HFFc6 (cell line): ENCODE measurements around the gene SEMA5B. TPM values are rescaled to one million over a fixed set of nuclear protein-coding genes. Genes with fewer than 3 reads are reported as not detected.

Experiments used
- DNase-seq: peaks from one replicate; pipeline ENCODE4 v3.0.0-alpha.2; 2018
- H3K27ac Mint-ChIP-seq: 2 replicates; pipeline ENCODE4 v1.8.0; 2020; ENCODE audit warnings: mild to moderate bottlenecking, mixed read lengths
- H3K27me3 Mint-ChIP-seq: 2 replicates; pipeline ENCODE4 v1.8.0; 2021; ENCODE audit warnings: mild to moderate bottlenecking, moderate library complexity, mixed read lengths; ENCODE audit not compliant: insufficient read depth
- H3K36me3 Mint-ChIP-seq: 2 replicates; pipeline ENCODE4 v1.8.0; 2021; ENCODE audit warnings: low read depth, mixed read lengths
- H3K4me1 Mint-ChIP-seq: 2 replicates; pipeline ENCODE4 v1.8.0; 2020; ENCODE audit warnings: low read depth, mixed read lengths
- H3K4me3 Mint-ChIP-seq: 2 replicates; pipeline ENCODE4 v1.8.0; 2020; ENCODE audit warnings: mild to moderate bottlenecking, moderate library complexity, mixed read lengths
- H3K9me3 Mint-ChIP-seq: 2 replicates; pipeline ENCODE4 v1.8.0; 2020; ENCODE audit warnings: mild to moderate bottlenecking, mixed read lengths
- total RNA-seq, 6 experiments: library from RNA; stranded (reverse); fragmentation: NEBNext Ultra II Directional; extraction: Animal tissue kit (Norgen Biotek cat#: 25700); gene quantifications; 2 replicates in 1 of 6; 3 replicates in 5 of 6; pipeline ENCODE4 v1.2.3, GENCODE V29; 2021
- TF ChIP-seq, protein P1 (sequence below): fragments of 200-600 bp; sonication (generic); IDR thresholded peaks from 2 replicates; pipeline ENCODE4 v1.5.0; 2021; ENCODE audit warnings: antibody characterized with exemption, mild to moderate bottlenecking

The SEMA5B gene
- total RNA-seq, 6 experiments from 2014 or later, result not detected

DNA sequence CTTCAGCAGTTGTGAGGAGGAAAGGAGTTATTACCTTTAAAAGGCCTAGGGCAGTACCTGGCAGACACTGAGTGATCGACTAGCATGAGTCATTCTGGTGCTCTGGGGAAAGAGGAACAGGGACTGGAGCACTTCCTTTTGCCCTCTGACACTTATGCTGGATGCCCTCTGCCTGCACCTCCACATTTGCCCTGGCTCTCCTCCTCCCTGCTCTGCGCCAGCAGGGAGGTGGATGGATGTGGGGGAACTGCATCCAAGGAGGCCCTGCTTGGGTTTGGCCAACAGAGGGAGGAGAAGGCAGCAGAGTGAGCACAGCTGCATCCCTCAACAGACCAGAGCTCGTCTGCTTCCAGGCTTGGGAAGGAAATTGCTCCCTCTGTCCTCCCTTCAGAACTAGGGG lies 75.0 kb downstream of the SEMA5B start:
- Mint-ChIP-seq H3K4me3 (no peak overlapping the region), H3K36me3 (no peaks in the 10 kb centered on the region; the same call in 1 of the 2 replicates), H3K4me1 (no peaks in the 10 kb centered on the region), H3K9me3 (no peaks in the 10 kb centered on the region), H3K27me3 (peaks cover 34% of the 10 kb centered on the region), H3K27ac (no peak overlapping the region)
- no peak for DNase-seq
- TF ChIP-seq, protein P1, sequence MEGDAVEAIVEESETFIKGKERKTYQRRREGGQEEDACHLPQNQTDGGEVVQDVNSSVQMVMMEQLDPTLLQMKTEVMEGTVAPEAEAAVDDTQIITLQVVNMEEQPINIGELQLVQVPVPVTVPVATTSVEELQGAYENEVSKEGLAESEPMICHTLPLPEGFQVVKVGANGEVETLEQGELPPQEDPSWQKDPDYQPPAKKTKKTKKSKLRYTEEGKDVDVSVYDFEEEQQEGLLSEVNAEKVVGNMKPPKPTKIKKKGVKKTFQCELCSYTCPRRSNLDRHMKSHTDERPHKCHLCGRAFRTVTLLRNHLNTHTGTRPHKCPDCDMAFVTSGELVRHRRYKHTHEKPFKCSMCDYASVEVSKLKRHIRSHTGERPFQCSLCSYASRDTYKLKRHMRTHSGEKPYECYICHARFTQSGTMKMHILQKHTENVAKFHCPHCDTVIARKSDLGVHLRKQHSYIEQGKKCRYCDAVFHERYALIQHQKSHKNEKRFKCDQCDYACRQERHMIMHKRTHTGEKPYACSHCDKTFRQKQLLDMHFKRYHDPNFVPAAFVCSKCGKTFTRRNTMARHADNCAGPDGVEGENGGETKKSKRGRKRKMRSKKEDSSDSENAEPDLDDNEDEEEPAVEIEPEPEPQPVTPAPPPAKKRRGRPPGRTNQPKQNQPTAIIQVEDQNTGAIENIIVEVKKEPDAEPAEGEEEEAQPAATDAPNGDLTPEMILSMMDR, result no peak; the same call in 1 of the 2 replicates

DNA sequence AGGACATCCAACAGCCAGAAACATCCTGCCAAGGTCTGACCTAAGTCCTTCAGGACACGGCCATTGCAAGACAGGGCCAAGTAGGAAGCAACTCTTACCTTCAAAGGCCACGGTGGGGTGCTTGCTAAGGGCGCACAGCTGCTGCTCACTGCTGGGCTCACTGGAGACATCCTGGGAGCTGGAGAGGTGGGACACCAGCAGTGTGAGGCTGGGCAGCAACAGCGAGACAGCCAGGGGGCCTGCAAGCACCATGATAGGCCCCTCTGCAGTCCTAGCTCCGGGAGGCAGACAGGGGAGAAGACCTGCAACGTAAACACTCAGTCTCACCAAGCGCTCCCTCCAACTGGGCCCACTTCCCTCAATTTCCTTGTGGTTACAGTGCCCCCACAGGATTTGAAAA lies 79.2 kb downstream of the SEMA5B start:
- no peak for DNase-seq
- Mint-ChIP-seq H3K4me1 (no peaks in the 10 kb centered on the region), H3K27ac (no peak overlapping the region), H3K4me3 (no peak overlapping the region), H3K27me3 (peaks cover 17% of the 10 kb centered on the region), H3K36me3 (no peaks in the 10 kb centered on the region; the same call in 1 of the 2 replicates), H3K9me3 (no peaks in the 10 kb centered on the region)
- TF ChIP-seq, protein P1, result 0 out of 2 replicates have a peak, but pooled peaks have one; percentile 13

DNA sequence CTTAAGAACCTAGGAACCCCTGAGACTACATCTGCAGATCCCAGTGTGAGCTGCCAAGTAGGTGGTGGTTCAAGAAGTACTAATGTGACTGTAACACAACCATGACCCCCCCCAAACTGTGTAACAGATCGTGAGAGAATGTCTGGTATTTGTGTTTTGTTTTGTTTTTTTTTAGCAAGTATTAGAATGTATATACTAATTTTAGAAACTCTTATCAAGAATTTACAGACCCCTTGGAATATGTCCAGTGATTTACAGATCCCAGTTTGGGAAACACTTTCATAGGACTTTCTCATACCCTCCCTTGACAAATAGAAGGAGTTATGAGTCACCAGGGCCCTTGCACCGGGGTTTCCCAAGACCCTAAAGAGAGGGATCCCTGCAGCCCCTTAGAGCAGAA lies 79.8 kb downstream of the SEMA5B start:
- H3K9me3 Mint-ChIP-seq, result no peaks in the 10 kb centered on the region
- no peak for DNase-seq

DNA sequence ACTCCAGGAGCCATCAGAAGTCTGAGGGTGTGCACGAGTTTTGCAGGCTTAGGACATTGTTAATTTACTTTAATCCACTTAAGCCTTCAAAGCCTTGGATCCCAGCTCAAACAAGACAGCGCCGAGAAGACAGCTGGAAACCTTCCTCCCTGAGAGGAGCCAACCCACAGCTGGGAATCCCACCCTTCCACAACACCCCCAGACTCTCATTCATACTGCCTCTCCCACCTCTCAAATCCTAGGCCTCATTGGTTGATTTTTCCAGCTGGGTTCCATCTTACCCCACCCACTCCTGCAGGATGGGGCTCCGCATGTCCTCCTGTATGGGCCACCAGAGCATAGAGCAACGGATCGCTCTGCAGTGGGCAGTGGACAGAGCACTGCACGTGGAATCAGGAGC lies 80.4 kb downstream of the SEMA5B start:
- no peak overlapping the region for H3K27ac Mint-ChIP-seq
- no peaks in the 10 kb centered on the region; the same call in 1 of the 2 replicates for H3K36me3 Mint-ChIP-seq
- DNase-seq, result no peak
- TF ChIP-seq, protein P1, result no peak
- H3K4me1 Mint-ChIP-seq, result no peaks in the 10 kb centered on the region
- no peak overlapping the region for H3K4me3 Mint-ChIP-seq
- H3K9me3 Mint-ChIP-seq, result no peaks in the 10 kb centered on the region
- peaks cover 8% of the 10 kb centered on the region for H3K27me3 Mint-ChIP-seq

More for the DNA sequence above, 79.8 kb downstream of the SEMA5B start:
- no peaks in the 10 kb centered on the region; the same call in 1 of the 2 replicates for H3K36me3 Mint-ChIP-seq
- H3K4me1 Mint-ChIP-seq, result no peaks in the 10 kb centered on the region
- TF ChIP-seq, protein P1, result no peak
- H3K4me3 Mint-ChIP-seq, result no peak overlapping the region
- no peak overlapping the region for H3K27ac Mint-ChIP-seq
- peaks cover 13% of the 10 kb centered on the region for H3K27me3 Mint-ChIP-seq

DNA sequence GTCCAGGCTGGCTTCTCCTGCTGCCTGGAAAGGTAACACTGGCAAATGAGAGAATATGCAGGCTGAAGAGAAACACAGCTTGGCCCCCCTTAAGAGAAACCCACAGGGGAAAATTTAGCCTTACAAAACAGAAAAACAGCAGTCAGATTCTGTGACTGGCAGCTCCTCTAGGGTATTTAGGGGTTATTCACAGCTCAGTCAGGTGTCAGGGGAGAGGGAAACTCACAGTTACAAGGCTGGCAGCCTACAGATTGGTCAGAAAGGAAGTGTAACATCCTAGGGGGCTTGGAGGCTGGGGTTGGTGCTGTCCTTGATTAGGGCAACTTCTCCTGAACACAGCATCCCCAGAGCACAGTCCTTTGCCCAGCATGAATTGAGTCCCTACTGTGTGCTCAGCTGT lies 81.4 kb downstream of the SEMA5B start:
- Mint-ChIP-seq H3K4me1 (no peaks in the 10 kb centered on the region), H3K27me3 (peaks cover 7% of the 10 kb centered on the region), H3K4me3 (no peak overlapping the region), H3K27ac (no peak overlapping the region), H3K36me3 (no peaks in the 10 kb centered on the region; the same call in 1 of the 2 replicates), H3K9me3 (no peaks in the 10 kb centered on the region)
- TF ChIP-seq, protein P1, result no peak
- no peak for DNase-seq

DNA sequence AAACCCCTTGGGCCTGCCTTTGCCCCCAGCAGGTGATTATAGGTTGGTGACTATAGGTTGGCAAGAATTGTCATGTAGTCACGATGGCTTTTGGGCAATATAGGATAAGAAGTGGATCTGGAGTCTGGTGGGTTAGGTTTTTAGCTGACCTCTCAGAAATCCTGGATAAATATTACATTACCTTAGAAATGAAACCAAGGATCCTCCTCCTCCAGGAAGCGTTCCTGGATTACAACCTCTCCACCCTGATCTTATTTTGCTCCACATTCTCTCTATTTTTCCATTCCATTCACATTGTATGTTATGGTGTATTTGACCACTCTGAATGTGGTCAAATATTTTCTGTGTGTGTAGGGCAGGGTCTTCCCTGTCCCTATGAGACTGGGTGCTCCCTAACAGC lies 82.3 kb downstream of the SEMA5B start:
- no peak overlapping the region for H3K4me3 Mint-ChIP-seq
- no peak for DNase-seq
- H3K4me1 Mint-ChIP-seq, result no peaks in the 10 kb centered on the region
- H3K36me3 Mint-ChIP-seq, result no peaks in the 10 kb centered on the region; the same call in 1 of the 2 replicates
- H3K27me3 Mint-ChIP-seq, result peaks cover 13% of the 10 kb centered on the region
- H3K9me3 Mint-ChIP-seq, result no peaks in the 10 kb centered on the region
- no peak overlapping the region for H3K27ac Mint-ChIP-seq
- TF ChIP-seq, protein P1, result no peak
